ENCODE measurements around the gene EHMT1.

GRCh38 chr9:137612741-137613142, 6.1 kb upstream of the EHMT1 start:
- TF ChIP-seq ZNF274 (IDR thresholded peaks at IDR 0.05; ENCODE audit: low read depth, low read length) (no peak), YY1 (IDR thresholded peaks at IDR 0.05; ENCODE audit: insufficient read depth, insufficient read length) (no peak), SUZ12 (IDR thresholded peaks at IDR 0.05; ENCODE audit: extremely low read depth, insufficient read depth, insufficient read length) (no peak)

All from NT2/D1 (cell line).